ENCODE data around the gene SHISA7. TPM values are rescaled to one million over a fixed set of nuclear protein-coding genes. Genes with fewer than 3 reads are reported as not detected.
A peak's percentile ranks its signal among the peaks of the same experiment; 100 is the strongest.

Gene SHISA7
- total and polyA plus RNA-seq, 2 donors (not counting 1 experiment from before 2014, with no cell fraction given) = not detected

GRCh38 chr19:55419624-55420236, 23.4 kb downstream of the SHISA7 start:
- H3K9me3 ChIP-seq (ENCODE audit: control insufficient read depth, insufficient read depth, low read depth, low read length) = no peaks in the 10 kb centered on the region
- no peak overlapping the region for H3K4me2 ChIP-seq (ENCODE audit: extremely low read depth, insufficient read depth, low read length)
- no peaks in the 10 kb centered on the region for H3K79me2 ChIP-seq (ENCODE audit: control insufficient read depth, insufficient read depth, low read length)
- H3K9ac ChIP-seq (ENCODE audit: insufficient read depth, low read length) = no peak overlapping the region
- no peaks in the 10 kb centered on the region for H3K4me1 ChIP-seq (ENCODE audit: control insufficient read depth, extremely low read depth, insufficient read depth, low read length)
- no peaks in the 10 kb centered on the region for H4K20me1 ChIP-seq (ENCODE audit: control insufficient read depth, extremely low read depth, insufficient read depth, low read length)
- H3K36me3 ChIP-seq (ENCODE audit: control insufficient read depth, insufficient read depth, low read length) = no peaks in the 10 kb centered on the region
- TF ChIP-seq EZH2 (IDR thresholded peaks at IDR 0.05; ENCODE audit: low read length, missing control alignments) = no peak
- TF ChIP-seq, protein P1, sequence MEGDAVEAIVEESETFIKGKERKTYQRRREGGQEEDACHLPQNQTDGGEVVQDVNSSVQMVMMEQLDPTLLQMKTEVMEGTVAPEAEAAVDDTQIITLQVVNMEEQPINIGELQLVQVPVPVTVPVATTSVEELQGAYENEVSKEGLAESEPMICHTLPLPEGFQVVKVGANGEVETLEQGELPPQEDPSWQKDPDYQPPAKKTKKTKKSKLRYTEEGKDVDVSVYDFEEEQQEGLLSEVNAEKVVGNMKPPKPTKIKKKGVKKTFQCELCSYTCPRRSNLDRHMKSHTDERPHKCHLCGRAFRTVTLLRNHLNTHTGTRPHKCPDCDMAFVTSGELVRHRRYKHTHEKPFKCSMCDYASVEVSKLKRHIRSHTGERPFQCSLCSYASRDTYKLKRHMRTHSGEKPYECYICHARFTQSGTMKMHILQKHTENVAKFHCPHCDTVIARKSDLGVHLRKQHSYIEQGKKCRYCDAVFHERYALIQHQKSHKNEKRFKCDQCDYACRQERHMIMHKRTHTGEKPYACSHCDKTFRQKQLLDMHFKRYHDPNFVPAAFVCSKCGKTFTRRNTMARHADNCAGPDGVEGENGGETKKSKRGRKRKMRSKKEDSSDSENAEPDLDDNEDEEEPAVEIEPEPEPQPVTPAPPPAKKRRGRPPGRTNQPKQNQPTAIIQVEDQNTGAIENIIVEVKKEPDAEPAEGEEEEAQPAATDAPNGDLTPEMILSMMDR (conservative IDR thresholded peaks at IDR 0.05 in 1 of 2, IDR thresholded peaks at IDR 0.05 in 1 of 2; ENCODE audit: low read depth in 1 of 2, low read length in 2 of 2) = no peak
- DNase-seq (ENCODE audit: low read depth in 2 of 2) = no peak
- no peak overlapping the region for H2AFZ ChIP-seq (ENCODE audit: low read length)
- peaks cover 3% of the 10 kb centered on the region for H3K27me3 ChIP-seq (ENCODE audit: control insufficient read depth, insufficient read depth, low read length)
- H3K4me3 ChIP-seq (replicated peaks in 1 of 4; ENCODE audit: control extremely low read depth in 1 of 4, insufficient read depth in 1 of 4, low read depth in 3 of 4, low read length in 4 of 4) = no peak overlapping the region
- no peak overlapping the region for H3K27ac ChIP-seq (ENCODE audit: insufficient read depth, low read length)

DNA sequence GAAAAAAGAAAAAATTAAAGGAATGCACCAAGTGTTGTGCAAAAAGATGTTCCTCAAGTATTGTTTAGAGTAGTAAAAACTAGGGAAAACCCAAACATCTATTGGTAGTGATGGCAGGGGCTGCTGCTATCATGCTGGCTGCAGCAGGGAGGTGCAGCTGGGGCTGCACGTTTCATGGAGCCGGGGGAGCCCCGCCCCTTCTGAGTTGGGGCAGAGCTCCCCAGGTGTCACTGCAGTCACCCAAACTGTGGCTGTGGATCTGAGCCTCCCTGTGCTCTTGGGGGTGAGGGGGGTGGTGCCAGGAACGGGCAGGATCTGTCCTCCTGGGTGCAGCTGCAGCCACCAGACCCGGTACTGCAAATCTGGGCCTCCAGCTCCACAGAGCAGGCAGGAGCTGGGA, 24.0 kb downstream of the SHISA7 start:
- H3K9ac ChIP-seq (ENCODE audit: insufficient read depth, low read length) = no peak overlapping the region
- no peak for DNase-seq (ENCODE audit: low read depth in 2 of 2)
- no peaks in the 10 kb centered on the region for H3K9me3 ChIP-seq (ENCODE audit: control insufficient read depth, insufficient read depth, low read depth, low read length)
- no peaks in the 10 kb centered on the region for H3K27me3 ChIP-seq (ENCODE audit: control insufficient read depth, insufficient read depth, low read length)
- H3K79me2 ChIP-seq (ENCODE audit: control insufficient read depth, insufficient read depth, low read length) = no peaks in the 10 kb centered on the region
- no peaks in the 10 kb centered on the region for H3K4me1 ChIP-seq (ENCODE audit: control insufficient read depth, extremely low read depth, insufficient read depth, low read length)
- TF ChIP-seq EZH2 (IDR thresholded peaks at IDR 0.05; ENCODE audit: low read length, missing control alignments) = no peak
- TF ChIP-seq, protein P1 (conservative IDR thresholded peaks at IDR 0.05 in 1 of 2, IDR thresholded peaks at IDR 0.05 in 1 of 2; ENCODE audit: low read depth in 1 of 2, low read length in 2 of 2) = no peak
- H4K20me1 ChIP-seq (ENCODE audit: control insufficient read depth, extremely low read depth, insufficient read depth, low read length) = no peaks in the 10 kb centered on the region
- H3K4me3 ChIP-seq (replicated peaks in 1 of 4; ENCODE audit: control extremely low read depth in 1 of 4, insufficient read depth in 1 of 4, low read depth in 3 of 4, low read length in 4 of 4) = no peak overlapping the region
- no peak overlapping the region for H3K27ac ChIP-seq (ENCODE audit: insufficient read depth, low read length)
- no peak overlapping the region for H2AFZ ChIP-seq (ENCODE audit: low read length)
- no peak overlapping the region for H3K4me2 ChIP-seq (ENCODE audit: extremely low read depth, insufficient read depth, low read length)
- no peaks in the 10 kb centered on the region for H3K36me3 ChIP-seq (ENCODE audit: control insufficient read depth, insufficient read depth, low read length)

GRCh38 chr19:55418185-55418584, 24.9 kb downstream of the SHISA7 start:
- no peak for TF ChIP-seq EZH2 (IDR thresholded peaks at IDR 0.05; ENCODE audit: low read length, missing control alignments)
- TF ChIP-seq, protein P1 (conservative IDR thresholded peaks at IDR 0.05 in 1 of 2, IDR thresholded peaks at IDR 0.05 in 1 of 2; ENCODE audit: low read depth in 1 of 2, low read length in 2 of 2) = peak; percentile 75 to 77
- Histone ChIP-seq H3K36me3 (ENCODE audit: control insufficient read depth, insufficient read depth, low read length) (no peaks in the 10 kb centered on the region), H2AFZ (ENCODE audit: low read length) (no peak overlapping the region)

More at GRCh38 chr19:55418185-55418584, 24.9 kb downstream of the SHISA7 start:
- H3K9me3 ChIP-seq (ENCODE audit: control insufficient read depth, insufficient read depth, low read depth, low read length) = no peaks in the 10 kb centered on the region
- no peak overlapping the region for H3K9ac ChIP-seq (ENCODE audit: insufficient read depth, low read length)
- H3K4me2 ChIP-seq (ENCODE audit: extremely low read depth, insufficient read depth, low read length) = no peak overlapping the region
- no peaks in the 10 kb centered on the region for H3K79me2 ChIP-seq (ENCODE audit: control insufficient read depth, insufficient read depth, low read length)
- no peak overlapping the region for H3K27ac ChIP-seq (ENCODE audit: insufficient read depth, low read length)
- H3K4me3 ChIP-seq (replicated peaks in 1 of 4; ENCODE audit: control extremely low read depth in 1 of 4, insufficient read depth in 1 of 4, low read depth in 3 of 4, low read length in 4 of 4) = no peak overlapping the region
- no peaks in the 10 kb centered on the region for H4K20me1 ChIP-seq (ENCODE audit: control insufficient read depth, extremely low read depth, insufficient read depth, low read length)
- DNase-seq (ENCODE audit: low read depth in 2 of 2) = peak; percentile 83 to 86
- no peaks in the 10 kb centered on the region for H3K4me1 ChIP-seq (ENCODE audit: control insufficient read depth, extremely low read depth, insufficient read depth, low read length)
- no peaks in the 10 kb centered on the region for H3K27me3 ChIP-seq (ENCODE audit: control insufficient read depth, insufficient read depth, low read length)

Measured in fibroblast of lung (primary cell).